Body of pancreas (tissue), 4 donors: ENCODE measurements around the gene HAP1. TPM values are rescaled to one million over a fixed set of nuclear protein-coding genes. Genes with fewer than 3 reads are reported as not detected.
"Not testable (repeated sequence)": the region's sequence is repeated elsewhere in the genome, so short reads cannot be mapped to it uniquely, and the experiment has no call there.

Experiments used
- ATAC-seq: fragments of 150-250 bp; one replicate; pipeline ENCODE4 v1.9.1; 2016
- DNase-seq, 4 donors: peaks; one replicate each; pipeline ENCODE4 v3.0.0-alpha.2; 2019
- H3K27ac ChIP-seq, 4 donors: fragments of 200-600 bp; sonication (generic); 1 replicate in 3 of 4; 2 replicates in 1 of 4; pipeline versions ENCODE4 v1.5.1 to v1.6.1; 2016 to 2019; ENCODE audit warnings: mild to moderate bottlenecking in 1 of 4, mixed read lengths in 1 of 4, moderate library complexity in 1 of 4
- H3K27me3 ChIP-seq, 2 donors: fragments of 200-600 bp; sonication (generic); one replicate each; pipeline ENCODE4 v1.6.0; 2016; ENCODE audit warnings: mild to moderate bottlenecking in 1 of 2
- H3K36me3 ChIP-seq, 2 donors: fragments of 200-600 bp; sonication (generic); replicated peaks in 1 of 2; 2 replicates each; pipeline ENCODE4 v1.5.1; 2016; ENCODE audit warnings: low read depth in 2 of 2; ENCODE audit not compliant: insufficient read depth in 1 of 2
- H3K4me1 ChIP-seq: fragments of 200-600 bp; sonication (generic); one replicate; pipeline ENCODE4 v1.6.0; 2016
- H3K4me3 ChIP-seq, 2 donors: fragments of 200-600 bp; sonication (generic); 1 replicate in 1 of 2; 2 replicates in 1 of 2; pipeline ENCODE4 v1.5.1; 2016 to 2019
- H3K9me3 ChIP-seq, 3 donors: fragments of 200-600 bp; sonication (generic); 1 replicate in 2 of 3; 2 replicates in 1 of 3; pipeline ENCODE4 v1.5.1; 2016
- CTCF ChIP-seq, 7 experiments: fragments of 450-650 bp in 4 of 7; fragments of 200-600 bp in 3 of 7; sonication (generic) in 3 of 7; IDR thresholded peaks; one replicate each; pipeline ENCODE4 v1.5.1; 2016 to 2019; ENCODE audit warnings: antibody characterized with exemption in 7 of 7
- POLR2A ChIP-seq, 3 donors: fragments of 450-650 bp; IDR thresholded peaks; one replicate each; pipeline ENCODE4 v1.6.1; 2016; ENCODE audit warnings: antibody characterized with exemption in 3 of 3, mild to moderate bottlenecking in 2 of 3
- WGBS, 2 donors: methylation state at CpG; one replicate each; pipeline ENCODE4 v1.1.5; 2017; 5-methylcytosine and 5-hydroxymethylcytosine counted together
- intact Hi-C: fragments of 100-400 bp; cut with DNase I; formaldehyde crosslinking; loops from one replicate; pipeline ENCODE4 v1.15.1; 2023
- total RNA-seq, 2 donors: library from RNA; depleted of rRNA; stranded (reverse); fragments of >200 nt; gene quantifications; one replicate each; pipeline ENCODE4 v1.1.0, GENCODE V29; 2016

The HAP1 gene
- total RNA-seq, 2 donors from 2014 or later: 0.52 to 1.3 TPM

- WGBS, 2 donors: 92 to 94% methylated on average over 4 of the region's 4 CpGs
- Histone ChIP-seq H3K4me3 (no peak overlapping the region), H3K27ac (no peak overlapping the region), H3K36me3 (peaks cover 15 to 17% of the 10 kb centered on the region in 2 donors), H3K4me1 (peaks cover 28% of the 10 kb centered on the region), H3K27me3 (no peaks in the 10 kb centered on the region), H3K9me3 (no peaks in the 10 kb centered on the region)
- intact Hi-C loops: no loop called here
- DNase-seq (no peak), ATAC-seq (no peak)
- TF ChIP-seq CTCF (IDR thresholded peaks at IDR 0.05) (no peak), POLR2A (IDR thresholded peaks at IDR 0.05) (no peak)
Observed at GRCh38 chr17:41686281-41686680, 48.2 kb downstream of the HAP1 start.

GRCh38 chr17:41685753-41686152, 48.7 kb downstream of the HAP1 start:
- H3K27ac ChIP-seq, H3K4me3 ChIP-seq, DNase-seq, ATAC-seq, intact Hi-C loops, H3K27me3 ChIP-seq, H3K9me3 ChIP-seq: not testable (repeated sequence)
- peaks cover 23% of the 10 kb centered on the region for H3K4me1 ChIP-seq
- H3K36me3 ChIP-seq: peaks cover 10 to 12% of the 10 kb centered on the region in 2 donors
- 96% methylated on average over 13 of the region's 13 CpGs for WGBS, 2 donors

GRCh38 chr17:41684035-41684434, 50.4 kb downstream of the HAP1 start:
- TF ChIP-seq POLR2A (IDR thresholded peaks at IDR 0.05): no peak
- TF ChIP-seq CTCF (IDR thresholded peaks at IDR 0.05): no peak
- ATAC-seq: no peak
- H3K36me3 ChIP-seq: no peaks in the 10 kb centered on the region
- 54 to 70% methylated on average over 4 of the region's 4 CpGs for WGBS, 2 donors
- H3K4me3 ChIP-seq: no peak overlapping the region
- no peak for DNase-seq
- H3K27me3 ChIP-seq: no peaks in the 10 kb centered on the region
- intact Hi-C loops: no loop called here
- H3K4me1 ChIP-seq: peaks cover 13% of the 10 kb centered on the region
- no peak overlapping the region for H3K27ac ChIP-seq
- no peaks in the 10 kb centered on the region for H3K9me3 ChIP-seq

GRCh38 chr17:41683441-41684007, 50.9 kb downstream of the HAP1 start:
- H3K36me3 ChIP-seq: no peaks in the 10 kb centered on the region
- intact Hi-C loops: no loop called here
- no peak for TF ChIP-seq POLR2A (IDR thresholded peaks at IDR 0.05)
- no peak for TF ChIP-seq CTCF (IDR thresholded peaks at IDR 0.05)
- no peak overlapping the region for H3K4me3 ChIP-seq
- no peak for DNase-seq
- no peaks in the 10 kb centered on the region for H3K9me3 ChIP-seq
- WGBS, 2 donors: 67 to 79% methylated on average over 8 of the region's 8 CpGs
- ATAC-seq: no peak
- H3K27me3 ChIP-seq: no peaks in the 10 kb centered on the region
- peaks cover 13% of the 10 kb centered on the region for H3K4me1 ChIP-seq
- no peak overlapping the region for H3K27ac ChIP-seq

GRCh38 chr17:41682631-41683030, 51.8 kb downstream of the HAP1 start:
- TF ChIP-seq POLR2A (IDR thresholded peaks at IDR 0.05): no peak
- no peak for TF ChIP-seq CTCF (IDR thresholded peaks at IDR 0.05)
- H3K27ac ChIP-seq: no peak overlapping the region
- H3K27me3 ChIP-seq: no peaks in the 10 kb centered on the region
- H3K4me1 ChIP-seq: peaks cover 5% of the 10 kb centered on the region
- no peaks in the 10 kb centered on the region for H3K9me3 ChIP-seq
- no peak overlapping the region for H3K4me3 ChIP-seq
- WGBS, 2 donors: 57 to 76% methylated on average over 5 of the region's 5 CpGs
- ATAC-seq (no peak), DNase-seq (no peak)
- intact Hi-C loops: no loop called here
- no peaks in the 10 kb centered on the region for H3K36me3 ChIP-seq
